HG03558 (cell line): ENCODE measurements around the gene CEP192.
"Not testable (repeated sequence)": the region's sequence is repeated elsewhere in the genome, so short reads cannot be mapped to it uniquely, and the experiment has no call there.

Experiments used
- ATAC-seq: cut with Tn5 transposase; IDR thresholded peaks from one replicate; pipeline ENCODE4 v1.9.1; 2021; ENCODE audit warnings: moderate number of reproducible peaks; ENCODE audit not compliant: unreplicated experiment; ENCODE audit errors: extremely low read depth

The CEP192 gene

GRCh38 chr18:13086906-13087305, 95.7 kb downstream of the CEP192 start:
- ATAC-seq = no peak

GRCh38 chr18:13095466-13095865, 104.3 kb downstream of the CEP192 start:
- no peak for ATAC-seq

- no peak for ATAC-seq
Measured at GRCh38 chr18:13096232-13096631, 105.1 kb downstream of the CEP192 start.

GRCh38 chr18:13096719-13097118, 105.6 kb downstream of the CEP192 start:
- ATAC-seq = no peak

GRCh38 chr18:13098104-13098503, 106.9 kb downstream of the CEP192 start:
- not testable (repeated sequence) for ATAC-seq

GRCh38 chr18:13099113-13099512, 108.0 kb downstream of the CEP192 start:
- ATAC-seq = no peak

GRCh38 chr18:13100942-13101658, 109.9 kb downstream of the CEP192 start:
- no peak for ATAC-seq

GRCh38 chr18:13101659-13102197, 110.6 kb downstream of the CEP192 start:
- ATAC-seq = no peak

- no peak for ATAC-seq
Measured at GRCh38 chr18:13103366-13103765, 112.2 kb downstream of the CEP192 start.

- no peak for ATAC-seq
Measured at GRCh38 chr18:13105059-13105458, 113.9 kb downstream of the CEP192 start.

- ATAC-seq = no peak
Measured at GRCh38 chr18:13107074-13107473, 115.9 kb downstream of the CEP192 start.

GRCh38 chr18:13108330-13108729, 117.2 kb downstream of the CEP192 start:
- no peak for ATAC-seq

- ATAC-seq = no peak
Measured at GRCh38 chr18:13110559-13110958, 119.4 kb downstream of the CEP192 start.

- no peak for ATAC-seq
Measured at GRCh38 chr18:13112982-13113381, 121.8 kb downstream of the CEP192 start.

- ATAC-seq = no peak
Measured at GRCh38 chr18:13120255-13120654, 129.1 kb downstream of the CEP192 start.

- ATAC-seq = no peak
Measured at GRCh38 chr18:13120983-13121441, 129.8 kb downstream of the CEP192 start.

GRCh38 chr18:13124411-13124810, 133.2 kb downstream of the CEP192 start:
- no peak for ATAC-seq

GRCh38 chr18:13125191-13125590, 134.0 kb downstream of the CEP192 start:
- ATAC-seq = no peak

GRCh38 chr18:13126966-13127598, 135.9 kb downstream of the CEP192 start:
- no peak for ATAC-seq

- no peak for ATAC-seq
Measured at GRCh38 chr18:13131283-13131682, 140.1 kb downstream of the CEP192 start.

GRCh38 chr18:13134551-13135401, 143.6 kb downstream of the CEP192 start:
- no peak for ATAC-seq
